Stimulated activated CD8-positive, alpha-beta memory T cell treated with anti-CD3 and anti-CD28 coated beads, Interleukin-7, amount 100 ng/mL, for 24 hours (primary cell): ENCODE measurements around the gene ATG13.
"Not testable (repeated sequence)": the region's sequence is repeated elsewhere in the genome, so short reads cannot be mapped to it uniquely, and the experiment has no call there.

Experiments used
- DNase-seq: peaks from one replicate; pipeline ENCODE4 v3.0.0-alpha.2; 2020; ENCODE audit warnings: low read depth

ATG13 gene

DNA sequence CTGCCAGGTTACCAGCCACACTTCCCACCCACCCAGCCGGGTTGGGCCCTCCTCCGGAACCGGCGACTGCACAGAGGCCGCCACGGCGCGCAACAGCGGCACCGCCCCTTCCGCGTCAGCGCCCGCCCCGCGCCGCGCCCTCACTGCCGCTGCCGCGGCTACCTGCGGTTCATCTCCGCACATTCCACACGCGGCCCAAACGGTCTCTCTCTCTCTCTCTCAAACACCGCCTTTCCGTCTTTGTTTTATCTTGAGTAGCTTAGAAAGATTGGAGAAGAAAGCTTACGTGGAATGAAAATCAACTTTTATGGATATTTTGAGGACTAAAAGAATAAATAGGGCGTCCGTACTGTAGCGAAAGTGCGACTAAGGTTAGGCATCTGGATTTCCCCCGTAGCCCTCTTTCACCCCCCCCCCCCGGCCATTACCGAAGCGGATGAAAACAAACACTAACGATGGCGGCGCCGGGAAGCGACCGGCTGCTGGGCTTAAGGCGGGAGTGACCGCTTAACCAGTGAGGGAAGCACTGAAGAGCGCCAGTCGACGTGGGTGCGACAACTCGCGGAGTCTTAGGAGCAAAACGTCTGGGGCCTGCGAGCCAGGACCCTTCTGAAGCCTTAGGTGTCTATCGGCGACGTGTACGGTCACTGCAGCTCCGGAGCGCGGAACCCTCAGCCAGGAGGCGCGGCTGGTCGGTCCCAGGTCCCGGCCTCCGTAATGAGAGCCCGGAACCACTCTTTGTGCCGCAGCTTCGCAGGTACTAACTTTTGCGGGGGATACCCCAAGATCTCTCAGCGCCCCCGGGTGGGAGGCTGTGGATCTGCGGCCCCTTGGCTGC, at the start of gene ATG13, which contains the start of gene HARBI1:
ATG13 (plus strand) TSS at position 420 of the 838 bp plus-strand sequence. CDS start 26,739 bp downstream, outside the sequence.
HARBI1 (minus strand) TSS at position 94 of the 838 bp plus-strand sequence. CDS start 990 bp downstream, outside the sequence.
- peak; percentile 86 for DNase-seq

DNA sequence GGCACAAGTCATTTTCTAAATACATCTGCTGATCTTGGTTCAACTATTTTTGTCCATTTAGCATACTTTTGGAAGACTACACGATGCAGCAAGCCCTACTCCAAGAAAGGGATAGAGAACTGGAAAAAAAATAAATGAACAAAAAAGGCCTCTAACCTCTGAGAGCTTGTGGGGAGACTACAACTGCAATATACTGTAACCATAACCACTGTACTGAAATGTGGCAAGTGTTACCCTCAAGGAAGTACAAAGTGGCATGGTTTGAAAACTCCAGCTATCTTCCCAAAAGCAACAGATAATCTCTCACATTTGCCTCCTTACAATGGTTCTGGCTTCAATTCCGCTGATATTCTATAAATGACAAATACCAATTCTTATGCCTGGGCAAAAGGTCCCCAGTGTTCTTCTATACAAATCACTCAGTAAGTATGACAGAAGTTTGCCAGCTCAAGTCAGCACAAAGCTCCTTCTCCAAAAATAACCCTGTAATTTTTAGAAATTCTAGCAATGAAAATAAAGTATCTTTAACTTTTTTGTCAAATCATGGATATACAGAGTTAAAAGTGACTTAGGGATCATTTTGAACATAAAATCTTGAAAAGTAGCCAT, 46.5 kb upstream of the ATG13 start:
- DNase-seq: no peak

DNA sequence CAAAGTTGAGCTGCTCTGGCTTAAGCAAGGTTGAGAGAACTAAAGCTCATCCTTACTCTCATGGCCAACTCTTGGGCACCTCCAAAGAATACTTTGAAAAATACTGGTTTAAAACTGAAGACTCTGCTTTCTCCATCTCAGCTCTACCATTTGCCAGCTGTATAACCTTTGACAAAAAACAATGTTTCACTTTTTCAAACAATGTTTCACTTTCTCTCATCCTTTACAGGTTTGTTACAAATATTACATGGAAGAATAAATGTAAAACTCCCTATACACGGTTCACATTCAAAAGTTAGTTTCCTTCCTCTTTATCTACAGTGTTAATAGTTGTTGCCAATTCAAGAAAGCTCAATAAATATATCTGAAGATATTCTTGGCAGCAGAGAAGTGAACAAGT, 42.7 kb upstream of the ATG13 start:
- no peak for DNase-seq

DNA sequence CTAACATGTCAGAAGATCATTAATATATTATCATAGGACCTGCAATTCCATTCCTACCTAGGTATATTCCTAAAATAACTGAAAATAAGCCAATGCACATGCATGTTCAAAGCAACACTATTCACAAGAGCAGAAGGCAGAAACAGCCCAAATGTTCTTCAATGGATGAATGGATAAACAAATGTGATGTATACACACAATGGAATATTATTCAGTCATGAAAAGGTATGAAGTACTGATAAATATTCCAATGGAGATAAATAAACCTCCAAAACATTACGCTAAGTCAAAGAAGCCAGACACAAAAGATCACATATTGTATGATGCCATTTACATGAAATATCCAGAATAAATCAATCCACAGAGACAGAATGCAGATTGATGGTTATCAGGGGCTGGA, 40.3 kb upstream of the ATG13 start:
- no peak for DNase-seq

DNA sequence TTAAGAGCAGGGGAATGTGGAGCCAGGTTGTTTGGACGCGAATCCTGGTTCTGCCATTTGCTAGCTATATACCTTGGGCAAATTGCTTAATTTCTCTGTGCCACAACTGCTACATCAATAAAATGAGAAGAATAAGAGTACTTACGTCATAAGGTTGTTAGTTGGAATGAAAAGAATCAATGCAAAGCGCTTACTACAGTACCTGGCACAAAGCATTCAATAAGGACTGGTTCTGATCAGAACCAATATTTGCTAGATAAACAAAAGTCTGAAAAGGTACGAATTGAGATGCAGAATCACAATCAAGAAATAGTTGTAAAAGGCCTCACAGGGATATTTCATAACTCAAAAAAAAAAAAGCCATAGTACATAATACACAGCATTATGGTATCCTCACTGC, 34.8 kb upstream of the ATG13 start:
- DNase-seq: no peak

DNA sequence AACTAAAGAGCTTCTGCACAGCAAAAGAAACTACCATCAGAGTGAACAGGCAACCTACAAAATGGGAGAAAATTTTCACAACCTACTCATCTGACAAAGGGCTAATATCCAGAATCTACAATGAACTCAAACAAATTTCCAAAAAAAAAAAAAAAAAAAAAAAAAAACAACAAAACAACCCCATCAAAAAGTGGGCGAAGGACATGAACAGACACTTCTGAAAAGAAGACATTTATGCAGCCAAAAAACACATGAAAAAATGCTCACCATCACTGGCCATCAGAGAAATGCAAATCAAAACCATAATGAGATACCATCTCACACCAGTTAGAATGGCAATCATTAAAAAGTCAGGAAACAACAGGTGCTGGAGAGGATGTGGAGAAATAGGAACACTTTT, 33.8 kb upstream of the ATG13 start:
- not testable (repeated sequence) for DNase-seq

DNA sequence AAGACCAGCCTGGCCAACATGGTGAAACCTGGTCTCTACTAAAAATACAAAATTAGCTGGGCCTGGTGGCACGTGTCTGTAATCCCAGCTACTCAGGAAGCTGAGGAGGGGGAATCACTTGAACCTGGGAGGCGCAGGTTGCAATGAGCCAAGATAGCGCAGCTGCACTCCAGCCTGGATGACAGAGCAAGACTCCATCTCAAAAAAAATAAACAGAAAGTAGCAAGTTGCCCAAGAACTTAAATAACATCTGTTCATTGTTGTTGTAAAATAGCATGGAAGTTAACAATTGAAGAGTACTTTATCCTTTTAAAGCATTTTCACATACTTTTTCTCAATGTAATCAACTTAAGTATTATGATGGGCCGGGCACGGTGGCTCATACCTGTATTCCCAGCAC, 29.2 kb upstream of the ATG13 start:
- DNase-seq: no peak

DNA sequence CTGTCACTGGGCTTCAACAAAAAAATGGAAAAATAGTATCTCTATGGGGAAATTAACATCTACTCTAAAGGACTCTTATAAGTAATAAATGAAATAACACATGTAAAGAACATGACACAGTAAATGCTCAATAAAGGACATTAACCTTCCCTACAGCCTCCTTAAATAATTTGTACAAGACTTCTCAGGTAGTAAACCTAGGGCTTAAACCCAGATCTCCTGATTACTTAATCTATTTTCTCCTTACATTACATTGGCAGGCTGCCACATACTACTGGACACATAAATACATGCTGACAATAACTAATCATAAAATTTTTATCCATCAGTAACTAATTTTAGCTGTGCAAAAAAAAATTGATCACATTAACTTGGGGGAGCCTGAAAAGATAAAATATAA, 28.4 kb upstream of the ATG13 start:
- DNase-seq: no peak

DNA sequence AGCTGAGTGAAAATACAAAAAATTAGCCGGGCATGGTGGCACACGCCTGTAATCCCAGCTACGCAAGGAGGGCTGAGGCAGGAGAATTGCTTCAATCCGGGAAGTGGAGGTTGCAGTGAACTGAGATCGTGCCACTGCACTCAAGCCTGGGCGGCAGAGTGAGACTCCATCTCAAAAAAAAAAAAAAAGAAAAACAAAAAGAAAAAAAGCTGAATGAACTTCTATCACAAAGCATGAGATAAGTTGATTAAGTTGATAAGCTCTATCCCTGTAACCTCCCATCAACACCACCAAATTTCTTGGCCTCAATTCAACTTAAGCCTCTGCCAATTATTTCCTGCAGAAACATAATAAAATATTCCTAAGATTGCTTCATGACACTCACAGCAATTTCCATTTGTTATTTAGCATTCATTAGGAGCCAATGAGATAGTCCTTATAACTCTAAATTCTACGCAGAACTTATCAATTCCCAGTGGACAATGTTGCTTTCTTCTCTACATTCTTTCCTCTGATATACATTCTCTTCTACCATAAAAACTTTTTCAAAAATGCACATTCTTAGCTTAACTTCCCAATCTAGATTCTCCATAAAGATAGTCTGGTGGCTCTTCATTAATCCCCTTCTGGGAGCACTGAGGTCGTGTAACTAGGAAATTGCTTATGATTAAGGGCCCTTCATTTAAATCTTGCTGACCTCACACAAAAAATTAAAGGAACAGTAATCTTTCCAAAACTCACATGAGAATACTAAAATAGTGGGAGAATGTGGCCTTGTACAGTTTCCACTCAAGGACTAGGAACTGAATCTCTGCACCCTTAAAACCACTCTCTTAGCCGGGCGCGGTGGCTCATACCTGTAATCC, 26.4 kb upstream of the ATG13 start:
- DNase-seq: no peak

DNA sequence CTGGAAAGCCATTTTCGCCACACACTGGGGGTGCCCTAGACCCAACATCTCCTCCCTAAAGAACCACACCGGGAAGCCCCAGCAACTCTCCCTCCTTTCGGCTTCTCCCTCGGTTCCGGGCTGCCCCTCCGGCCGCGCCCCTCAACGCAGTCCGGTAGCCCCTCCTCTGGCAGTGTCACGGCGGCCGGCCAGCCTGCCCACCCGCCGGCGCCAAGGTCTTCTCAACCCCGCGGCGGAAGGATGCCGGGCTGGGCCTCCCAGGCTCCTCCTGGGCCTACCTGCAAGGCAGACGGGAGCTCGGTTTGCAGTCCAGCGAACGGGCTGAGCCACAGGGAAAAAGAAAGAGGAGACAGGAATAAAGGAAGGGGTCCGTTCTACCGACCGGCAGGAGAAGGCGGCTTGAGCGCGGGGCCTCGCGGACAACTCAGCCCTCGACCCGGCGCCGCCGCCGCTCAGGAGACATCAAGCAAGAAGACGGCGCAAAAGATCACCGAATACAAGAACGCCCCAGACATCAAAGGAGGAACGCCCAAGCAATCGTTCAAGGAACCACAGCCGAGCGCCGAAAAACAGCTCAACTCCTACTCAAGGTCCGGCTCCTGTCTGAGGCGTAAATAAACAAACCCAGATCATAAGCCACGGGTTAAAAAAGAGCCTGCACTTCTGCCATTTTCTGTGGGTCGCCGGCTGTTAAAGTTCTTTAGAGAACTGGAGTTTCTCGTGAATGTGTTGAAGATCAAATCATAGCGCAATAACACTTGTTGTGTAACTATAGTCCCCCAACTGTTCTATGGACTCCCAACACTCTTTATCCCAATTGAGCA, 23.6 kb upstream of the ATG13 start, which contains the start of gene AMBRA1:
AMBRA1 (minus strand) TSS at position 474 of the 824 bp plus-strand sequence. CDS start 45,643 bp downstream, outside the sequence.
- peak; percentile 60 for DNase-seq

DNA sequence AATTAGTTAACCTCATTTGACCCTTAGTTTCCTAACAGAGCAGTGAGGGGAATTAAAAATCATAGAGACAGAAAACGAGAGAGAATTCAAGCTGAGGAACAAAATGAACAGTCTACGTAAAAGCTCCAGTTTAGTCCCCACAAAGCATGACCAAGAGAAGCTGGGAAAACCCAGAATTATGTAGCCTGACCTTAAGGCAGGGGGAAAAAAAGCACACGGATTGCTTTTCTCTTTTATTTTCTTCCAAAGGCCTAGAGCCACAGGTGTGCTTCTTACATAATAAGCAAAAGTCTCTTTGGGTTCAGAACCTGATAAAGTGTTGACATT, 23.0 kb upstream of the ATG13 start:
- no peak for DNase-seq

DNA sequence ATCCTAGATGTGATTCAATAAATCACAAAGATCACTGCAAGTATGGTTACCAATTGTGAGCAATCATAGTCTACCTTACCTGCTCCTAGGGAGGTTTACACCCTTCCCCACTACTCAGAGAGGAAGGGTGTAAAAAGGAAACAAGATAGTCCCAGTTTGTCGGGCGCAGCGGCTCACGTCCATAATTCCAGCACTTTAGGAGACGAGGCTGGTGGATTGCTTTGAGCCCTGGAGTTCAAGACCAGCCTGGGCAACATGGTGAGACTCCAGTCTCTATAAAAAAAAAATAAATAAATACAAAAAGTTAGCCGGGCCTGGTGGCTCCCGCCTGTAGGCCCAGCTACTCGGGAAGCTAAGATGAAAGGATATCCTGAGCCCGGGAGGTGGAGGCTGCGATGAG, 22.6 kb upstream of the ATG13 start:
- DNase-seq: no peak

DNA sequence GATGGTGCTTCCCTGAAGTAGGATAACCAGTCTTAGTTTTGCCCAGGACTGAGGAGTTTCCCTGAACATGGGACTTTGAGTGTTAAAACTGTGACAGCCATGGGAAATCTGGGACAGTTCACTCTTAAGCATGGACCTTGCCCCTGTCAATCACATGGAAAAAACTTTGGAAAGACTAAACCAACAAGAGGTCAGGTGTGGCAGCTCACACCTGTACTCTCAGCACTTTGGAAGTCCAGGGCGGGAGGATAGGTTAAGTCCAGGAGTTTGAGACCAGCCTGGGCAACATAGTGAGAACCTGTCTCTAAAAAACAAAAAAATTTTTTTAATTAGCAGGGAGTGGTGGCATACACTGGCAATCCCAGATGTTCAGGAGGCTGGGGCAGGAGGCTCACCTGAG, 20.2 kb upstream of the ATG13 start:
- DNase-seq: no peak

DNA sequence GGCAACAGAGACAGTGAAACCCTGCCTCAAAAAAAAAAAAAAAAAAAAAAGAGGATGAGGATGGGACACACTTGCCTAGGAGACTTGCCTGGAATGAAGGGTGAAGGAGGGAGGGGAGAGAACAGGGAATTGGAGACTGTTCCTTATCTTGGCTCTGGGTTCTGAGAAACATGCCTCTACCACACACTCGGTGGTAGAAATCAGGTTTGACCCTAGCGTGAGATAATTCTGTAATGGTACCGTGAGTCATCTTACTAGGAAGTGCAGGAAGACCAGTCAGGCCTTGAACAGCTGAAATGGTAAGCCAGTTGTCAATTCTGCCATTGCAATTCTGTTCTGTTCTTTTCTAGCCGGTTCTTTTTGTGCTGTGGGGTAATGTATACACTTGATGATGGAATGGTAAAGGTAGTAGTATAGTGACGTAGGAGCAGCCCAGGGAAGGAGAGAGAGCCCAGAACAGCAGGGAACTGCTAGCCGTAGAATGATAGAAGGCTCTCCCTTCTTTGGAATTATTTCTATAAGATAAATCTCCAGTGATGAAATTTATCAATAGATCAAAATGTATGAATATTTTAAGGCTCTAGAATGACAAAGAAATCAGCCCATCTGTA, 19.6 kb upstream of the ATG13 start:
- DNase-seq: no peak

DNA sequence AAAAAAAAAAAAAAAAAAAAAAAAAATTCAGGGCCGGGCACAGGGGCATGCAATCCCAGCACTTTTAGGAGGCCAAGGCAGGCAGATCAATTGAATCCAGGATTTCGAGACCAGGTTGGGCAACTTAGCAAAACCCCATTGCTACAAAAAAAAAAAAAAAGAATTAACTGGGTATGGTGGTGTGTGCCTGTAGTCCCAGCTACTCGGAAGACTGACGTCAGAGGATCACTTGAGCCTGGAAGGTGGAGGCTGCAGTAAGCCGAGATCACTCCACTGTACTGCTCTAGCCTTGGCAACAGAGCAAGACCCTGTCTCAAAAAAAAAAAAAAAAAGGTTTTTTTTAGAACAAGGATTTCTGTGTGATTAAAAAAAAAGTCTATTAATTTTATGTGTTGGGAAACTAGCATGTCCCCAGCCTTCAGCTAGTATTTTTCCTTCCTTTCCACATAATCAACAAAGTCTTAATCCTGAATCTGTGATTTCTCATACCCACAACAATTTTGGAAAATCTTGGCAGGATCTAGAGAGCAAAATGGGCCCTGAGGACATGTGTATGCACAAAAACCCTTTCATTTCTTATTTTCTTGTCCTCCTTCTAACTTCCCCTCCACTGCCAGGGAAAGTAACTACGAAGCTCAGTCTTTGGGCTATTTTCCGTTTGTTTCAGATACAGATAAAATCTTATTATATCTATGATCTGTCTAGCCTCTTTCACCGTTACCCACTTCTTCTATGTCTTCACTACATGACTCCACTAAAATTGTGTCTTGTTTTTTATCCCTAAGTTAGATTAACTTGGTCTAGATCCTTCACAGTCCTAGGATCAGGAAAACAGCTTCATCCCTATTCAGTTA, 17.8 kb upstream of the ATG13 start:
- DNase-seq: no peak

DNA sequence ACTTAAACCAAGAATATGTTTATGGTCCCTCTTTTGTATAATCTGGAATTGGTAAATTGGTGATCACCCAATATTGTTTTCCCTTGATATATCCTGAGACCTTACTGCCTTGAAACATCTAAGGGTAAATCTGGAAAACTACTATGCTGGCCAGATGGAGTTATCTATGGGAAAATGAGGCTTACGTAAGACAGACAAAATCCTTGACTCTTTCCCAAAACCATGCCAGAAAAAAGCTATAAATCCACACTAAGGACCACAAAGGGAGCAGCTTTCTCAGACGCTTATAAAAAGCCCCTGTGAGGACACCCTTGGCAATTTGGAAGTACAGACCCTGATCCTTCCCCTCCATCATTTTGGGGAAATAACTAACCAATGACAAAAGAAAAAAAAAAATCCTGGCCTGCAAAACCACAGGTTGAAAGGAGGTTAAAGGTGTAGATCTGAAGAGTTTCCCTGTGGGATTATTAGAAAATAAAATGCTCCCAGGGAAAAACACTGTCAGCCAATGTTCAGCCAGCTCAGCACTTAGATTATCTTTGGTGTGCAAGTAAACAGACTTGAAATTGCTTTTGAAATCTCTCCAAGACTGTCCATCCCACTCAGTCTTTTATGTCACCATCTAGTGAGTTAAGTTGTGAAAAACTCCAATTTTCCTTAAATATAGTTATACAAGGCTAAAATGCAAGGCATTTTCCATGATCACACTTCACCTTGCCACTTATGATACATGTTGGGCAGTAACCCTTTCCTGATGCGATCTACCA, 17.0 kb upstream of the ATG13 start:
- DNase-seq: no peak

DNA sequence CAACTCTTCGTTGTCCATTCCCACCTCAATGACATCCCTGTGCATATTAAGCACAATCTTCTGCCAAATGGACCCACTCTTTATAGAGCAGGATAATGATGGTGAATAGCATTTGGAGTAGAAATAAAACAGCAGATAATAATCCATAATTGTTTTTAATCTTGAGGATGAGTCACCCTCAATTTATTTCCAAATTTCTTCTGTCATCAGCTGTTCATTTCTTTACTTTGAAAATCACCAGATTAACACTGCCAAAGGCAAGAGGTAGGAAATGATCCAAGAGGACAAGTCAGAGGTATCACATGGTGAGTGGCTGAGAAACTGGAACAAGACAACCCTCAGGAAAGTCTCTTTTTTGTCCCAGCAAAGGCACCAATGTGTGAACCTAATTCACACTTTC, 16.2 kb upstream of the ATG13 start:
- no peak for DNase-seq

DNA sequence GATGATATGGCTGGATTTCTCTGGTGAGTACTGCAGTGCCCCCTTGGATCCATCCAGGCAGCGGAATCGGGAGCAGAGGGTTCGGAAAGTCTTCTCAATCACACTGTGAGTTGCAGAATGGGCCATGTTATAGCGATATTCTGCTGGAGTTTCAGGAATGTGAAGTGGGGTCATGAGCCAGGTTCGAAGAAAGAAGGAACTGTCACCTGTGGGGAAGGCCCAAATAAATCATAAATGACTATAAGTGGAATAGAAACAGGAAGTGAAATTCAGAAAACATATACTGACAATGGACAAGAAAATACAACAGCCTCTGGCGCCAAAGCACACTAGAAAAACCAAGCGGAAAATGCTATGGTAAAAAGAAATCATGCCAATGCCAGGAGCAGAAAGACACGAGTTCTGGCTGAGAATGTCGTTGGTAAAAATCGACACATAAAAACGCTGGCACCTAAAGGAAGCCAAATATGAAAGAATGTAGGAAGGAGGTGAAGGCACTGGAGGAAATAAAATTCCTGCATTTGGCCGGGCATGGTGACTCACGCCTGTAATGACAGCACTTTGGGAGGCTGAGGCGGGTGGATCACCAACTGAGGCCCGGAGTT, 13.5 kb upstream of the ATG13 start:
- no peak for DNase-seq

DNA sequence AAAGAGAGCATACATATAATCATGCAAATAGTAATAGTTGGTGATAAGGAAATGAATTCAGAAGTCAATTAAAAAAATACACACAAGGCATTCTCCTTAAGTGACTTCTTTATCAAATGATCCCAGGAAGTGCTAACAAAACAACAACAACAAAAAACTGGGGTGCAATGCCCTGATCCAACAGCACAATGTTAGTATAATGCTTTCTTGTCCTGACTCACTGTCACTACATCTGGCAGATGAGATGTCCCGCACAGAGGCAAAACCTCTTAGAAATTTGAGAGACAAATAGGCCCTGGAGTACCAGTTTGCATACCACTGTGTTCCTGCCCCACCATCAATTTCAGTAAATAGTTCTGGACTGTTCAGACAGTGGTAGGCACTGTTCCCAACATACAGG, 12.6 kb upstream of the ATG13 start:
- DNase-seq: no peak
